Transverse colon (tissue), 4 donors: Measurements from ENCODE around the gene MAS1. TPM values are rescaled to one million over a fixed set of nuclear protein-coding genes. Genes with fewer than 3 reads are reported as not detected.

Experiments
- DNase-seq: peaks from one replicate; pipeline ENCODE4 v3.0.0-alpha.2; 2019
- H3K27ac ChIP-seq, 4 donors: fragments of 200-600 bp; sonication (generic); 2 replicates each; pipeline ENCODE4 v1.5.1; 2016 to 2018; ENCODE audit warnings: inconsistent platforms in 4 of 4
- H3K27me3 ChIP-seq: fragments of 200-600 bp; sonication (generic); 2 replicates; pipeline ENCODE4 v1.5.1; 2017; ENCODE audit warnings: inconsistent platforms
- H3K36me3 ChIP-seq, 4 donors: fragments of 200-600 bp; sonication (generic); 2 replicates each; pipeline ENCODE4 v1.5.1; 2017 to 2019; ENCODE audit warnings: inconsistent platforms in 4 of 4
- H3K4me1 ChIP-seq, 4 donors: fragments of 200-600 bp; sonication (generic); 2 replicates each; pipeline ENCODE4 v1.5.1; 2017 to 2020; ENCODE audit warnings: inconsistent platforms in 4 of 4
- H3K4me3 ChIP-seq, 4 donors: fragments of 200-600 bp; sonication (generic); 1 replicate in 1 of 4; 2 replicates in 3 of 4; pipeline versions ENCODE4 v1.5.1 to v1.6.1; 2017 to 2019; ENCODE audit warnings: inconsistent platforms in 4 of 4
- H3K9me3 ChIP-seq, 2 donors: fragments of 200-600 bp; sonication (generic); 2 replicates each; pipeline ENCODE4 v1.5.1; 2017 to 2019; ENCODE audit warnings: inconsistent platforms in 2 of 2
- CTCF ChIP-seq, 5 experiments: fragments of 200-600 bp in 3 of 5; fragments of 450-650 bp in 2 of 5; sonication (generic) in 3 of 5; IDR thresholded peaks; 1 replicate in 2 of 5; 2 replicates in 3 of 5; pipeline ENCODE4 v1.5.1; 2016 to 2017; ENCODE audit warnings: antibody characterized with exemption in 5 of 5, inconsistent platforms in 3 of 5, mild to moderate bottlenecking in 2 of 5, moderate library complexity in 1 of 5
- EP300 ChIP-seq: sonication (generic); formaldehyde crosslinking; IDR thresholded peaks from one replicate; pipeline ENCODE4 v1.6.1; 2017; ENCODE audit warnings: antibody characterized with exemption, low read depth
- POLR2A ChIP-seq: fragments of 450-650 bp; IDR thresholded peaks from one replicate; pipeline ENCODE4 v1.6.1; 2016; ENCODE audit warnings: antibody characterized with exemption, mild to moderate bottlenecking, moderate library complexity
- POLR2AphosphoS5 ChIP-seq, 3 donors: sonication (generic); formaldehyde crosslinking; IDR thresholded peaks; one replicate each; pipeline ENCODE4 v1.6.1; 2016; ENCODE audit warnings: antibody characterized with exemption in 3 of 3
- WGBS, 2 donors: methylation state at CpG; one replicate each; pipeline ENCODE4 v1.1.5; 2018; ENCODE audit warnings: low coverage in 1 of 2; 5-methylcytosine and 5-hydroxymethylcytosine counted together
- in situ Hi-C, 4 donors: fragments of 200-750 bp; cut with MboI; loops; one replicate each; pipeline versions ENCODE4 v1.15.0 to v1.15.1; 2017; ENCODE audit warnings: low sequenced_read_pairs in 3 of 4, low pct_ligation_motif_present in 1 of 4, low pct_unique_long_range_greater_than_20kb in 1 of 4
- intact Hi-C: fragments of 100-400 bp; cut with DNase I; formaldehyde crosslinking; loops from one replicate; pipeline ENCODE4 v1.15.1; 2023; ENCODE audit warnings: low total_unique reads
- total RNA-seq, 4 donors: library from RNA; depleted of rRNA; stranded (reverse); fragments of >200 nt; gene quantifications; one replicate each; pipeline ENCODE4 v1.1.0, GENCODE V29; 2016

MAS1 gene
- total RNA-seq, 4 donors from 2014 or later: not detected

- no peak overlapping the region for H3K4me3 ChIP-seq
- in situ Hi-C loops: loop anchor here in 1 of 4 donors (25.0 kb wide), 1 partner anchor 770 kb away; the partner anchor contains the start of gene FNDC1
- no peak overlapping the region for H3K27ac ChIP-seq
- TF ChIP-seq POLR2A (no peak), POLR2AphosphoS5 (IDR thresholded peaks at IDR 0.05) (no peak), EP300 (no peak), CTCF (IDR thresholded peaks at IDR 0.05) (no peak)
- peaks cover 0 to 3% (median 0%) of the 10 kb centered on the region in 4 donors for H3K4me1 ChIP-seq
- peaks cover 0 to 8% of the 10 kb centered on the region in 2 donors for H3K9me3 ChIP-seq
- DNase-seq: no peak
- no peaks in the 10 kb centered on the region for H3K27me3 ChIP-seq
- no peaks in the 10 kb centered on the region for H3K36me3 ChIP-seq
- intact Hi-C loops: no loop called here
- 75% methylated on average over 4 of the region's 4 CpGs; no CpG with 5 or more reads in 1 of the 2 donors for WGBS, 2 donors
Measured at GRCh38 chr6:159931846-159932245, 41.1 kb downstream of the MAS1 start.

DNA sequence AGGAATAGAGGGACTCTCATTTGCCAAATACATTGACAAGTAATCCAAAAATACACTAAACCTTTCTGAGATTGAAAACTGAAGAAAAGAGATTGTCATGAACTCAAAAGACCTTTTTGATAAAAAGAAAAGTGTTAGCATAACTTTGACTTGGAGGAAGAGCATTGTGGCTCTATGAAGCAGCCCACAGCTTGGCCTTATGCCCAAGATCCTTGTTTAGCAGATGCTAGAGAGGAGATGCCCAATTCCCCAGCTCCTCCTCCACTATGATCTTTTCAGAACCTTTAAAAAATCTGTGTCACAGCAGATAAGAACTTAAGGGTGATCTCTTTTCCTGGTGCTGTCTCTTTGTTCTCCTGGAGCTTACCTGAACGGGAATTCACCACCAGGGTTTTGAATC is 42.3 kb downstream of the MAS1 start:
- in situ Hi-C loops: loop anchor here in 1 of 4 donors (25.0 kb wide), 1 partner anchor 771 kb away; the partner anchor contains the start of gene FNDC1
- no peak for DNase-seq
- TF ChIP-seq CTCF (IDR thresholded peaks at IDR 0.05): no peak
- no peak for TF ChIP-seq EP300
- TF ChIP-seq POLR2A: no peak
- TF ChIP-seq POLR2AphosphoS5 (IDR thresholded peaks at IDR 0.05): no peak
- WGBS, 2 donors: 71 to 100% methylated on average over 1 of the region's 1 CpG
- Histone ChIP-seq H3K4me3 (no peak overlapping the region), H3K9me3 (peaks cover 0 to 8% of the 10 kb centered on the region in 2 donors), H3K36me3 (no peaks in the 10 kb centered on the region), H3K4me1 (peaks cover 0 to 3% (median 0%) of the 10 kb centered on the region in 4 donors), H3K27me3 (no peaks in the 10 kb centered on the region), H3K27ac (no peak overlapping the region)
- intact Hi-C loops: no loop called here

DNA sequence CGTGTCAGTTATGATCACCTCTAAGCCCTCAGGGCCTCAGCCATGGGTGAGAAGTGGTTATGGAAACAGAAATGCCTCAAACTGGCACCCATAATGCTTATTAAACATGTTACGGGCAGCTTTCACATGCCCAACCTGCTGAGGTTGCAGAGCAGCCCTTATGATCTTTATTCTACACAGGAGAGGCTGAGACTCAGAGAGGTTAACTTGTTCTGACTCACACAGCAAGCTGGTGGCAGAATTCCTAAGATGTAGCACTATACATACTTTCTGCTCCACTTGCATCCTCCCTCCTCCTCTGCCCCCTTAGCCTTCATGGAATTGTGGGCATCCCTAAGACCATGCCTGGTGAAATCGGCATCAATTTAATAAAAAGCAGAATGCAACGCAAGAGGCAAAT is 43.4 kb downstream of the MAS1 start:
- in situ Hi-C loops: loop anchor here in 1 of 4 donors (25.0 kb wide), 1 partner anchor 772 kb away; the partner anchor contains the start of gene FNDC1
- H3K9me3 ChIP-seq: peaks cover 0 to 8% of the 10 kb centered on the region in 2 donors
- no peak overlapping the region for H3K4me3 ChIP-seq
- no peak for TF ChIP-seq EP300
- no peak for TF ChIP-seq POLR2AphosphoS5 (IDR thresholded peaks at IDR 0.05)
- H3K27me3 ChIP-seq: no peaks in the 10 kb centered on the region
- no peaks in the 10 kb centered on the region for H3K36me3 ChIP-seq
- WGBS, 2 donors: 80 to 100% methylated on average over 1 to 4 of the region's 4 CpGs
- DNase-seq: no peak
- no peak overlapping the region for H3K27ac ChIP-seq
- peaks cover 0 to 3% (median 0%) of the 10 kb centered on the region in 4 donors for H3K4me1 ChIP-seq
- intact Hi-C loops: no loop called here

DNA sequence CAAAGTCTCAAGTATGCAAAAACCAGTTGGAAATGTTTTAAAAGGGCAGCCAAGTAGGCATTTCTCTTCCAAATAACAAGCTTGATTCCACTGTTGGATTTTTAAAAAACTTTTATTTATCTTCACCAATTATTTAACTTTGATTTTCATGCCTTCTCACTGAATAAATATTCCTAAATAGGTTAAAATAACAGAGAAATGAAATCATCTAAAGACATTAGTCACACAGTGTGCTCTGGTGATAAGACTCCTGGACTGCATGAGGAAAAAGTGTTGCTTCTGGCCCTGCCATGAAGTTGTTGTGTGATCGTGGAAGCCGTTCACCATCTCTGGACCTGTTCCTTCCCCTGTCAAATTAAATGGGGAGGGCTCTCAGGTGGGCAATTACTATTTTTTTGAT is 44.3 kb downstream of the MAS1 start:
- no peak overlapping the region for H3K27ac ChIP-seq
- WGBS, 2 donors: 83 to 90% methylated on average over 2 of the region's 2 CpGs
- in situ Hi-C loops (loop anchor here in 1 of 4 donors (25.0 kb wide), 1 partner anchor 773 kb away; the partner anchor contains the start of gene FNDC1), intact Hi-C loops (no loop called here)
- no peaks in the 10 kb centered on the region for H3K4me1 ChIP-seq
- peaks cover 0 to 8% of the 10 kb centered on the region in 2 donors for H3K9me3 ChIP-seq
- H3K36me3 ChIP-seq: no peaks in the 10 kb centered on the region
- no peak for DNase-seq
- H3K27me3 ChIP-seq: no peaks in the 10 kb centered on the region
- H3K4me3 ChIP-seq: no peak overlapping the region
- TF ChIP-seq CTCF (IDR thresholded peaks at IDR 0.05) (no peak), POLR2A (no peak), POLR2AphosphoS5 (IDR thresholded peaks at IDR 0.05) (no peak), EP300 (no peak)
